Panc1 (cell line): ENCODE measurements around the gene ZBTB8A.

Source experiments
- CTCF ChIP-seq: fragments of 450-650 bp; IDR thresholded peaks from 2 replicates; pipeline ENCODE4 v1.5.1; 2017; ENCODE audit warnings: mild to moderate bottlenecking
- SIN3A ChIP-seq: IDR thresholded peaks from 2 replicates; pipeline ENCODE4 v1.6.1; 2012; ENCODE audit warnings: low read depth, mild to moderate bottlenecking, low read length, moderate library complexity, borderline replicate concordance; ENCODE audit not compliant: insufficient read depth

DNA sequence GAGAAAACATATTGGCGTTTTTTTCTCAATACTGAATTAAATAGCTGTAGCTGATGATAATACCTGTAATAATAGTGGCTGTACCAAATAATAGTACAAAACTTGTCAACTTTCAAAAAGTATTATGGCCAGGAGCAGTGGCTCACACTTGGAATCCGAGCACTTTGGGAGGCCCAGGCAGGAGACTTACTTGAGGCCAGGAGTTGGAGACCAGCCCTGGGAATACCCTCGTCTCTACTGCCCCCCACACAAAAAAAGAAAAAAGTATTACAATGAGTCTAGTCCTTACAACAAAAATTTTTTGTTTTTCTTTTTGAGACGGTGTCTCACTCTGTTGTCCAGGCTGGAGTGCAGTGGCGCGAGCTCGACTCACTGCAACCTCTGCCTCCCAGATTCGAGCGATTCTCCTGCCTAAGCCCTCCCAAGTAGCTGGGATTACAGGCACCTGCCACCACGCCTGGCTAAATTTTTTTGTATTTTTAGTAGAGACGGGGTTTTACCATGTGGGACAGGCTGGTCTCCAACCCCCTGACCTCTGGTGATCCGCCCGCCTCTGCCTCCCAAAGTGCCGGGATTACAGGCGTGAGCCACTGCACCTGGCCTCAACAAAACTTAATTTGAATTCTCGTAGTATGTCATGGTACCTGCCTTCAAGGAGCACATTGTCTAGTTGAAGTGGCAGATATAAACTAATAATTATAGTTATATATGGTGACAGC, 113.2 kb downstream of the ZBTB8A start:
- no peak for TF ChIP-seq CTCF
- no peak for TF ChIP-seq SIN3A
